Muscle of leg (tissue), 11 donors: ENCODE measurements around the gene PRDM16. TPM values are rescaled to one million over a fixed set of nuclear protein-coding genes. Genes with fewer than 3 reads are reported as not detected.

Source experiments
- DNase-seq: peaks from one replicate; pipeline ENCODE4 v3.0.0; 2013
- H3K27ac ChIP-seq: one replicate; pipeline ENCODE4 v1.5.1; 2013; ENCODE audit warnings: mild to moderate bottlenecking, low read length, control low read depth
- H3K27me3 ChIP-seq: one replicate; pipeline ENCODE4 v1.6.1; 2013; ENCODE audit warnings: low read length; ENCODE audit not compliant: control insufficient read depth, insufficient read depth
- H3K36me3 ChIP-seq: one replicate; pipeline ENCODE4 v1.6.1; 2013; ENCODE audit warnings: low read length; ENCODE audit not compliant: control insufficient read depth, insufficient read depth
- H3K4me1 ChIP-seq: one replicate; pipeline ENCODE4 v1.6.1; 2013; ENCODE audit warnings: low read length; ENCODE audit not compliant: control insufficient read depth, insufficient read depth
- H3K4me3 ChIP-seq: one replicate; pipeline ENCODE4 v1.5.1; 2013; ENCODE audit warnings: low read length, control low read depth
- H3K9me3 ChIP-seq: replicated peaks from 2 replicates; pipeline ENCODE4 v1.6.1; 2013; ENCODE audit warnings: low read depth, low read length; ENCODE audit not compliant: control insufficient read depth
- WGBS: methylation state at CpG from one replicate; pipeline ENCODE4 v1.1.5; 2013; ENCODE audit warnings: missing lambda C conversion rate; ENCODE audit not compliant: insufficient coverage; 5-methylcytosine and 5-hydroxymethylcytosine counted together
- polyA plus RNA-seq, 8 donors: library from polyadenylated mRNA; unstranded; fragments of 120-200 nt; gene quantifications; one replicate each; pipeline versions ENCODE4 v1.2.1 to v1.2.3, GENCODE V29; 2013; ENCODE audit warnings: inconsistent platforms in 1 of 8, low replicate concordance in 1 of 8; ENCODE audit not compliant: insufficient read length in 8 of 8, insufficient read depth in 1 of 8
- total RNA-seq: library from RNA; stranded (reverse); fragments of 120-200 nt; gene quantifications from one replicate; pipeline ENCODE4 v1.2.4, GENCODE V29; 2013

The PRDM16 gene
- total and polyA plus RNA-seq, 9 donors = 0.43 to 1.9 (median 0.95) TPM

DNA sequence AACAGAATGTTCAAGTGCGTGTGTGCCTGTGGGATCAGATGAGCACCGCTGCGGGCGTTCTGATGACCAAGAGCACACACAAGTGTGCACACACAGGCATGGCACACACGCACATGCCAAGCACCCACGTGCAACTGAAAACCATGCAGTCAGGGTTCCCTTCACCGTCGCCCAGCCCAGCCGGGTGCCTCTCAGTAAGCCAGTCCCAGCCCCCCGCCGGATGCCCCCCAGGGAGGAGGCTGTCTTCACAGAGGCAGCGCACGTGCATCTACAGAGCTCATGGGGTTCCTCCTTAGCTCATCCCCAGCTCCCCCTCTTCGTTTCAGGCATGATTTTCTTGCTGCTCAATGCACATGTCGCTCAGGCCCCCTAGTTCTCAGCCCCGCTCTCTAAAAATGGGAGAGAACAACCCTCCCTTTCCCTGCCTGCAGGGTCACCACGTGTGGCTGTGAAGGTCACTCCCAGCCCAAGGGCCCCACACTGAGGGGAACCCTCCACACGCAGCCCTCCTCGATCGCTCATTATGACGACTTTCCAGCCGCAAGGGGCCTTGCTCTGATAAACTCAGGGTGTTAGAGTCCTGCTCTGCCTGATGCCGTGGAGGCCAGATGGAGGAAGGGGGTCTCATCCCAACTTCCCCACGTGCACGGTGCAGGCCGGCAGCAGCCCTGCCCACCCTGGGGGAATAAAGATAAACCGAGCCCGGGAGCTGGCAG is 355.1 kb downstream of the PRDM16 start:
- WGBS = 71% methylated on average over 20 of the region's 28 CpGs
- Histone ChIP-seq H3K27ac (no peak overlapping the region), H3K4me1 (peaks cover 5% of the 10 kb centered on the region), H3K27me3 (peaks cover 29% of the 10 kb centered on the region), H3K4me3 (no peak overlapping the region), H3K36me3 (no peaks in the 10 kb centered on the region), H3K9me3 (no peaks in the 10 kb centered on the region)
- DNase-seq = no peak

DNA sequence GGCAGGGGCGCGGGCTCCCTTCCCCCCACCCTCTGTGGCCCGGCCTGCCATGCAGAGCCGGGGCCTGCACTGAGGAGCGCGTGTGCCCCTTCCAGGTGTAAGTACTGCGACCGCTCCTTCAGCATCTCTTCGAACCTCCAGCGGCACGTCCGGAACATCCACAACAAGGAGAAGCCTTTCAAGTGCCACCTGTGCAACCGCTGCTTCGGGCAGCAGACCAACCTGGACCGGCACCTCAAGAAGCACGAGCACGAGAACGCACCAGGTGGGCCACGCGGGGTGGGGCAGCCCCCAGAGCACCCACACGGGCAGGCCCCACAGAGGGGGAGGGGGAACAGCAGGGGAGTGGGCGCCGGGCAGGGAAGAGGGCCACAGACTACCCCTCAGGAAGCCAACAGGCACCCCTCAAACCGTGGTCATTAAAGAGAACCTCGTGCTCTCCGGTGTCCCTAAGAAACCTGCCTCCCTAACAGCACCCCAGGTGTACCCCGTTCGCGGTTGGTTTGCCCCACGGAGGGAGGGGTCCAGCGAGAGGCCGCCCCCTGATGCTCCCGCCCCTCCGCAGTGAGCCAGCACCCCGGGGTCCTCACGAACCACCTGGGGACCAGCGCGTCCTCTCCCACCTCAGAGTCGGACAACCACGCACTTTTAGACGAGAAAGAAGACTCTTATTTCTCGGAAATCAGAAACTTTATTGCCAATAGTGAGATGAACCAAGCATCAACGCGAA is 356.6 kb downstream of the PRDM16 start:
- DNase-seq = no peak
- Histone ChIP-seq H3K27ac (no peak overlapping the region), H3K9me3 (no peaks in the 10 kb centered on the region), H3K4me3 (no peak overlapping the region), H3K4me1 (peaks cover 2% of the 10 kb centered on the region), H3K27me3 (peaks cover 19% of the 10 kb centered on the region), H3K36me3 (no peaks in the 10 kb centered on the region)
- 90% methylated on average over 42 of the region's 44 CpGs for WGBS

DNA sequence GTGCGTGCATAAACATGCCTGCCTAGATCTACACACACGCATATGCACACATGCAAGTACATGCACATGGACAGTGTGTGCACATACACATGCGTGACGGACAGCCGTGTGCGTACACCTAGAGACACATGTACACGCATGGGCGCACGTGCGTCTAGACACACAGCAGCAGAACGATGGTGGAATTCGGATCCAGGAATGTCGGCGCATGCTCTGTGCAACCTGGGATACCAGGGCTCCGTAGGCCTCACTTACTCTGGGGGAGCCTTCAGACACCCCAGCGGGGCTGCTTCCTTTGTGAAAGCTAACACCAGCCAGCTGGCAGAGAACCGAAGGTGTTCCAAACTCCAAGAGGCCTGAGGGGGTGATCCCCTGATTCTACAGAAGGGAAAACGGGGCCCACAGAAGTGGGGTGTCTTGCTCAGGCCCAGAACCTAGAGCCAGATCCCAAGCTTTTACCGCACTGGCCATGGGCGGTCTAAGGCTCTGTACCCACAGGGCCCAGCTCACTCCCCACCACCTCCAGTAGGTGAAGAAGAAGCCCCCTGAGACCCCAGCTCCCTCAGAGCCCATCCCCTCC is 358.0 kb downstream of the PRDM16 start:
- Histone ChIP-seq H3K9me3 (no peaks in the 10 kb centered on the region), H3K4me3 (no peak overlapping the region), H3K4me1 (peaks cover 2% of the 10 kb centered on the region), H3K27ac (no peak overlapping the region), H3K27me3 (peaks cover 11% of the 10 kb centered on the region), H3K36me3 (no peaks in the 10 kb centered on the region)
- 91% methylated on average over 15 of the region's 20 CpGs for whole genome bisulfite sequencing
- DNase-seq = no peak

DNA sequence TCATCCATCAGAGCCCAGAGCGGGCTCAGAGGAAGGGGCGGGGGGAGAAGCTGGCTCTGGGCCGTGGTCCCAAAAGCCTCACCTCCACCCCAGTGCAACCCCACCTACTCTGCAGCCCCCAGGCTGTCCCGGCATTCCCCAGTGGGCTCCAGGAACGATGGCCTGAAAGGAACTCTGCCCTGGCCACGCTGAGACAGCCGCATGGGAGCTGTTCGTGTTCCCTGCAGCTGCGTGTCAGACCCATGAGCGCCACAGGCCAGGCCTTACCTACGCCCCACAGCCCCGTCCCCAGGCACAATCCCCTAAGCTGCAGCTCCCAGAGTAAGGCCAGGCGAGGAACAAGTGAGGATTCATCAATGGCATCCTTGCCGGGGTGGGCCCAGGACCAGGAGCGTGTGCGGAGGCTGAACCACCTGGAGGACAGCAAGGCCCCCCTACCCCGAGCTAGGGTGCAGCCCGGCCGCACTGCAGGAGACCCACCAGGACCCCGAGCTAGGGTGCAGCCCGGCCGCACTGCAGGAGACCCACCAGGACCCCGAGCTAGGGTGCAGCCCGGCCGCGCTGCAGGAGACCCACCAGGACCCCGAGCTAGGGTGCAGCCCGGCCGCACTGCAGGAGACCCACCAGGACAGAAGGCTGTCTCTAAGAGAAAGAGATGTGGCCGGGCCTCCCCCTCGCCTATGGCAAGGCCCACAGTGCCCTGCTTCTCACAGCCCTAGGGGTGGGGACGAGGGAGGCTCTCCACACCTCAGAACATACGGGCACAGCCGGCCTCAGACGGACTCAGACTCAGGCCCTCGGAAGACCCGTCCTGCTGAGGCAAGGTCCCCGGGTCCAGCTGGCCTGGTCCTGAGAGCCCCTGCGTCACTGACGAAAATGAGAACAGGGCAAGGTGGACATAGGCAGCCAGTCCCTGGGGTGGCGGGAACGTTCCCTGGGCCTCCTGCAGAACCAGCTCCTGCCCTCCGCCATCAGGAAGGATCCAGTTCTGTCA is 359.0 kb downstream of the PRDM16 start:
- H3K27me3 ChIP-seq = peaks cover 11% of the 10 kb centered on the region
- H3K4me1 ChIP-seq = peaks cover 2% of the 10 kb centered on the region
- no peak for DNase-seq
- no peak overlapping the region for H3K4me3 ChIP-seq
- no peak overlapping the region for H3K27ac ChIP-seq
- no peaks in the 10 kb centered on the region for H3K36me3 ChIP-seq
- WGBS = 82% methylated on average over 35 of the region's 43 CpGs
- H3K9me3 ChIP-seq = no peaks in the 10 kb centered on the region

DNA sequence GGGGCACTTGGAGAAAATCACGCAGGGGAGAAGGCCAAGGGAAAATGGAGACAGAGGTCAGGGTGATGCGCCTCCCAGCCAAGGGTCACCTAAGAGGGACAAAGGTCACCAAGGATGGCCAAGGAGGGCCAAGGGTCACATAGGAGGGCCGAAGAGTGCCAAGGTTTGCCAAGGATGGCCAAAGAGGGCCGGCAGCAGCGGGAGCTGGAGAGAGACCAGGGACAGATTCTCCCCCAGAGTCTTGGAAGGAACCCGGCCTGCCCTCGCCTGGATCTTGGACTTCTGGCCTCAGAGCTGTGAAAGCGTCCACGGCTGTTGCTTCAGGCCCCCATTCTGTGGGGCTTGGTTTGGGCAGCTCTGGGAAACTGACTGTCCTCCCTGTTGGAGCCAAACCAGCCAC is 359.9 kb downstream of the PRDM16 start:
- no peak for DNase-seq
- 79% methylated on average over 9 of the region's 9 CpGs for WGBS
- Histone ChIP-seq H3K4me3 (no peak overlapping the region), H3K36me3 (no peaks in the 10 kb centered on the region), H3K27me3 (peaks cover 9% of the 10 kb centered on the region), H3K27ac (no peak overlapping the region), H3K4me1 (peaks cover 2% of the 10 kb centered on the region), H3K9me3 (no peaks in the 10 kb centered on the region)

DNA sequence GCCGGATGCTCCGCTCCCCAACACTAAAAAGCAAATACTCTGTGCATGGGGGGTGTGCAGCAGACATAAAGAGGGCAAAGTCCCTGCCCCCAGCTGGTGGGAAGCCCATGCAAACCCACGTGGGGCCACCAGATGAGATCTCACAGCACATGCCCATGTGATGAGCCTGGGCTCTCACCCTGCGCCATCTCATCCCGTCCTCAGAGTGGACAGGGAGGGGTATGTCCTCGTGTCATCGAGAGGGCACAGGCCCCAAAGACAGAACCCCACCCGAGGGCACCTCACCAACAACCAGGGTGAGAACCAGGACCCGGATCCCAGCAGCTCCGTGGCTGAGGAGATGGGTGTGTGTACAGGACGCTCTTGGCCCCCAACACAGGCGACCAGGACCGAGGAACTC is 360.3 kb downstream of the PRDM16 start:
- peaks cover 7% of the 10 kb centered on the region for H3K27me3 ChIP-seq
- no peaks in the 10 kb centered on the region for H3K36me3 ChIP-seq
- peaks cover 2% of the 10 kb centered on the region for H3K4me1 ChIP-seq
- DNase-seq = no peak
- no peak overlapping the region for H3K27ac ChIP-seq
- no peaks in the 10 kb centered on the region for H3K9me3 ChIP-seq
- WGBS = 94% methylated on average over 8 of the region's 13 CpGs
- H3K4me3 ChIP-seq = no peak overlapping the region

DNA sequence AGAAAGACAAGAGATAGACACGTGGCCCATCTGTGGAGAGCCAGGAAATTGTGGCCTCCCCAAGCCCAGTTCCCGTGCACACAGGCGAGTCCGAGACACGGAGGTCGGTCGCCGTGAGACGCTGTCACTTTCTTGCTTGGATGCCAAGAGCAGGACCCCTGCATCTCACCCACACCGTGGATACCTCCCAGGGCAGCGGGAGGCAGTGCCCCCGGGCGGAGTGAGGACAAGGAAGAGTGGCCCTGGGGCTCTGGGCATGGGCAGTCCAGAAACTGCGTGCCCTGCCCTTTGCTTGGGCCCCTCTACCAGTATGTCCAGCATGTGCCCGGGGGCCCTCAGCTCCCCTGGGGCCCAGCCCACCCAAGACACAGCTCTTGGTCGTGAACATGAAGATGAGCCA is 360.8 kb downstream of the PRDM16 start:
- no peaks in the 10 kb centered on the region for H3K36me3 ChIP-seq
- H3K4me3 ChIP-seq = no peak overlapping the region
- WGBS = 91% methylated on average over 13 of the region's 16 CpGs
- H3K9me3 ChIP-seq = no peaks in the 10 kb centered on the region
- H3K4me1 ChIP-seq = no peaks in the 10 kb centered on the region
- no peak for DNase-seq
- peaks cover 6% of the 10 kb centered on the region for H3K27me3 ChIP-seq
- H3K27ac ChIP-seq = no peak overlapping the region

DNA sequence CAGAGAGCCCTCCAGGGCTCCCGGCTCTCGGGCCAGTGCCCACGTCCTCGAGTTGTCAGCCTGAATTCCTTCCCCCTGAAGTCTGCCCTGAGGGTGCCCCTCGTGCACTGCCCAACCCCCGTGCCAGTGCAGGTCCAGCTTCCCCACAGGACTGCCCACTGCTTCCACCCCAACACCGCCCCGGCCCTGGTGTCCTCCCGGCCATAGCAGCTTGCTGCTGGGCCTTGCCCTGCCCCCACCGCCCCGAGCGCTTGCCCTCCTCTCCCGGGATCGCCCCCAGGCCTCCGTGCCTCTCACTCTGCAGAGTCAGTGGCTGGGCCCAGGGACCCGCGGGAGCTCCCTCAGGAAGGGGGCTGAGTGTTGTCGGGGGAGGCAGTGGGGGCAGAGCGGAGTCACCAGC is 361.4 kb downstream of the PRDM16 start:
- no peak for DNase-seq
- H3K36me3 ChIP-seq = no peaks in the 10 kb centered on the region
- 78% methylated on average over 13 of the region's 19 CpGs for WGBS

DNA sequence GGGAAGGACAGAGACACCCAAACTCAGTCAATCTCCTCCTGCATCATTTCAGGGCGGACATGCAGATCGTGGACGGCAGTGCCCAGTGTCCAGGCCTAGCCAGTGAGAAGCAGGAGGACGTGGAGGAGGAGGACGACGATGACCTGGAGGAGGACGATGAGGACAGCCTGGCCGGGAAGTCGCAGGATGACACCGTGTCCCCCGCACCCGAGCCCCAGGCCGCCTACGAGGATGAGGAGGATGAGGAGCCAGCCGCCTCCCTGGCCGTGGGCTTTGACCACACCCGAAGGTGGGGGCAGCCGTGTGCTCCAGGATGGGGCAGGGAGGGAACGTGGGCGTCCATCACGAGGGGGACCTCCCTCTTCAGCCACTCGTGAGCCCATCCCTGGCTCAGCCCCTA is 361.8 kb downstream of the PRDM16 start:
- H3K9me3 ChIP-seq = no peaks in the 10 kb centered on the region
- H3K4me1 ChIP-seq = no peaks in the 10 kb centered on the region
- no peak overlapping the region for H3K4me3 ChIP-seq
- H3K36me3 ChIP-seq = no peaks in the 10 kb centered on the region
- peaks cover 9% of the 10 kb centered on the region for H3K27me3 ChIP-seq
- 83% methylated on average over 15 of the region's 22 CpGs for WGBS
- DNase-seq = no peak
- no peak overlapping the region for H3K27ac ChIP-seq

More for the DNA sequence above, 361.4 kb downstream of the PRDM16 start:
- Histone ChIP-seq H3K4me3 (no peak overlapping the region), H3K4me1 (no peaks in the 10 kb centered on the region), H3K27ac (no peak overlapping the region), H3K27me3 (peaks cover 6% of the 10 kb centered on the region), H3K9me3 (no peaks in the 10 kb centered on the region)
